ENCODE results near the gene CACHD1.

Gene CACHD1

GRCh38 chr1:64525116-64525686 lies 55.3 kb downstream of the CACHD1 start:
- no peak for DNase-seq

GRCh38 chr1:64526312-64526711 lies 56.4 kb downstream of the CACHD1 start:
- no peak for DNase-seq

GRCh38 chr1:64527165-64527564 lies 57.2 kb downstream of the CACHD1 start:
- DNase-seq = no peak

GRCh38 chr1:64527786-64528185 lies 57.9 kb downstream of the CACHD1 start:
- DNase-seq = no peak

GRCh38 chr1:64530969-64531692 lies 61.2 kb downstream of the CACHD1 start:
- DNase-seq = no peak

- DNase-seq = no peak
Measured at GRCh38 chr1:64532646-64533045, 62.7 kb downstream of the CACHD1 start.

- no peak for DNase-seq
Measured at GRCh38 chr1:64535938-64536835, 66.3 kb downstream of the CACHD1 start.

GRCh38 chr1:64536836-64537490 lies 67.0 kb downstream of the CACHD1 start:
- DNase-seq = no peak

- no peak for DNase-seq
Measured at GRCh38 chr1:64537942-64538341, 68.0 kb downstream of the CACHD1 start.

- no peak for DNase-seq
Measured at GRCh38 chr1:64538389-64538788, 68.5 kb downstream of the CACHD1 start.

GRCh38 chr1:64539289-64539688 lies 69.4 kb downstream of the CACHD1 start:
- DNase-seq = no peak

- DNase-seq = no peak
Measured at GRCh38 chr1:64539781-64540218, 69.9 kb downstream of the CACHD1 start.

- DNase-seq = no peak
Measured at GRCh38 chr1:64540265-64540791, 70.4 kb downstream of the CACHD1 start.

GRCh38 chr1:64542118-64542517 lies 72.2 kb downstream of the CACHD1 start:
- DNase-seq = no peak

GRCh38 chr1:64543831-64544230 lies 73.9 kb downstream of the CACHD1 start:
- no peak for DNase-seq

GRCh38 chr1:64545118-64545843 lies 75.4 kb downstream of the CACHD1 start:
- DNase-seq = no peak

GRCh38 chr1:64546013-64546412 lies 76.1 kb downstream of the CACHD1 start:
- no peak for DNase-seq

- no peak for DNase-seq
Measured at GRCh38 chr1:64549464-64550239, 79.7 kb downstream of the CACHD1 start.

- no peak for DNase-seq
Measured at GRCh38 chr1:64550510-64550909, 80.6 kb downstream of the CACHD1 start.

- no peak for DNase-seq
Measured at GRCh38 chr1:64550946-64551605, 81.1 kb downstream of the CACHD1 start.

- DNase-seq = no peak
Measured at GRCh38 chr1:64553285-64553684, 83.4 kb downstream of the CACHD1 start.
